Cardiac fibroblast (primary cell): Measurements from ENCODE around the gene SYF2.

Experiments
- DNase-seq, 2 donors: peaks; one replicate each; pipeline versions ENCODE4 v3.0.0 to v3.0.0-alpha.2; 2010; ENCODE audit warnings: low read depth in 2 of 2
- H3K4me3 ChIP-seq, 2 donors: replicated peaks in 1 of 2; 1 replicate in 1 of 2; 2 replicates in 1 of 2; pipeline ENCODE4 v1.5.1; 2011; ENCODE audit warnings: low read depth in 2 of 2, low read length in 2 of 2, mild to moderate bottlenecking in 2 of 2, moderate library complexity in 1 of 2
- CTCF ChIP-seq: IDR thresholded peaks from one replicate; pipeline ENCODE4 v1.5.1; 2011; ENCODE audit warnings: low read depth, mild to moderate bottlenecking, low read length, inconsistent platforms

Gene SYF2

DNA sequence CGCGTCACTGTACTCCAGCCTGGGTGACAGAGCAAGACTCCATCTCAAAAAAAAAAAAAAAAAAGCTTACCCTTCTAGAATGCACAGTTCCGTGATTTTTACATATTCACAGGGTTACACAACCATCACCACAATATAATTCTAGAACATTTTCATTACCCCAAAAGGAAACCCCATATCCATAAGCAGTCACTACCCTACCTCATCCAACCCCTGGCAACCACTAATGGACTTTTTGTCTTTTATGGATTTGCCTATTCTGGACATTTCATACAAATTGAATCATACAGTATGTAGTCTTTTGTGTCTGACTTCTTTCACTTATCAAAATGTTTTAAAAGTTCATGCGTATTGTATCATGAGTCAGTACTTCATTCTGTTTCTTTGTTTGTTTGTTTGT, 22.8 kb downstream of the SYF2 start:
- TF ChIP-seq CTCF, result no peak
- no peak overlapping the region for H3K4me3 ChIP-seq
- no peak for DNase-seq

DNA sequence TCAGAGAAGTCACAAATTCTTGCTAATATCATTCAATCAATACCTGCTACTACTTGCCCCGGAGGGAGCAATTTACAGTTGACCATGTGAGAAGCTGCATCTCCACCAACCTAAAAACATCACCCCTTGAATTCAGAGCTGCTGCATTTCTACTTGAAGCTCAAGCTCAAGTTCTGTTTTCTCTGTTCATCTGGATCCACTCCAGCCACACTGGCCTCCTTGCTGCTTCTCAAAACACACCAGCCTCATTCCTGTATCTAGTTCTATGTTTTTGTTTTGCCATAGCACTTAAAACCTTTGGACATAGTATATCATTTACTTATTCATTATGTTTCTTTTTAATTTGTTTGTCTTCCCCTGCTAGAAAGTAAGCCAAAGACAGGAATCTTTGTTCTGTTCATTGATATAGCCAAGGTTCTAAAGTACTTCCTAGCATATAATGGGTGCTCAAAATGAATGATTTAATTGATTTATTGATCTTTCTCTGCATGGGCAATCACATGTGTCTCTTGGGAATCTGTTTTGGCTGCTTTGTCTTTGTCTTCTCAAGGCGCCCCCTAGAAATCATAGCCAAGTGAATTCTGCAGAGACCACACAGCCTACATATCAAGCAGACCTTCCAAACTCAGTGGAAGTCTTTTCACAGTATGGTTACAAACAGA, 23.6 kb downstream of the SYF2 start:
- no peak for TF ChIP-seq CTCF
- no peak for DNase-seq
- H3K4me3 ChIP-seq, result no peak overlapping the region

DNA sequence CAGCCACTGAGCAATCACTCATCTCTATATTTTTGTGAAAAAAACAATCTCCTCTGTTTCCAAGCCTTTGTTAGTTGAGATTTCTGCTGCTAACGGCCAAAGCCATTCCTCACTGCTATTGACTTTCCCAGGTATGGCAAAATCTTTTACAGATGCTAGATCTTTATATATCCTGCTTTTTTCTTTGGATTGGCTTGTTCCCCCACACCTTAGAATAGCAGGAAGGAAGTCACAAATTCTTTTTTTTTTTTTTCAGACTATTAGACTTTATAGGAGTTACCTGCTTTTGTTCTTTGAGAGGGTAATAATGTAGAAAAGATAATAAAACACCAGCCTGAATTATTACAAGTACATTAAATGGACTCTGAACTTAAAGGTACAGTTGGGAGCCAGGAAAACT, 24.2 kb downstream of the SYF2 start:
- DNase-seq, result no peak
- no peak for TF ChIP-seq CTCF
- H3K4me3 ChIP-seq, result no peak overlapping the region

- no peak overlapping the region for H3K4me3 ChIP-seq
- DNase-seq, result no peak
- TF ChIP-seq CTCF, result no peak
Observed at GRCh38 chr1:25206201-25206600, 26.1 kb downstream of the SYF2 start.

- no peak for DNase-seq
- no peak for TF ChIP-seq CTCF
- H3K4me3 ChIP-seq, result no peak overlapping the region
Observed at GRCh38 chr1:25205786-25206185, 26.5 kb downstream of the SYF2 start.

DNA sequence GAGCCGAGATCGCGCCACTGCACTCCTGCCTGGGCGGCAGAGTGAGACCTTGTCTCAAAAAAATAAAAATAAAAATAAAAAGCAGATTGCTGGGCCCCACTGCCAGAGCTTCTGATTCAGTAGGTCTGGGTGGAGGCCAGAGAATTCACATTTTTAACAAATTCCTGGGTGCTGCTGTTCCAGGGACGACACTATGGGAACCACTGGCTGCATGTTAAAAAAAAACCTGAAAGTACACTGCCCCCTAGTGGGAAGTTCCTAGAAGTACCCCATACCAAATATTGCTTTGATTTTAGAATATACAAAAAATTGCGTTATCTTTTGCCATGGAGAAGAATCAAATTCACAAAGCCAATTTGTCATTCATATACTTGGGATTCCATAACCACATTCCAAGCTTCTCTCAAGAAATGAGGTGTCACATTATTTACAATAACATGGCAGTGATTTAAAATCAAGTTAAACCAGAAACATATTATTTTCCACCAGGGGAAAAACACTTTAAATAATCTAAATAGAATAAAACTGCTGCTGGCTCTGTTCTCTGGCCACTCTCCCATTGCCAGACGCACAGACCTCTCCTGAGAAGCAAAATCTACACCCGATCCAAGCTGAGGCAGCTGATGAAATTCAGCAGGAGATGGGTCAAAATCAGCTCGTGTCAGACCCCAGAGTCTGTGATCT, 27.4 kb downstream of the SYF2 start:
- no peak overlapping the region for H3K4me3 ChIP-seq
- peak; percentile 72 to 75 for DNase-seq
- peak; percentile 66 for TF ChIP-seq CTCF
